ENCODE results near the gene HS3ST4. TPM values are rescaled to one million over a fixed set of nuclear protein-coding genes. Genes with fewer than 3 reads are reported as not detected.

HS3ST4 gene
- total and polyA plus RNA-seq, 10 of the 15 experiments (the other 5 are each of a cell fraction or from before 2014, with no cell fraction given), result 0.05 TPM; not detected in 9

GRCh38 chr16:25835126-25835525, 143.4 kb downstream of the HS3ST4 start:
- RAD21 ChIA-PET (ENCODE audit: unreplicated experiment), result no interaction called here
- DNase-seq (ENCODE audit: low read depth, low spot score), result no peak
- H2AFZ ChIP-seq (ENCODE audit: control insufficient read depth, low read depth, low read length), result no peak overlapping the region
- no peak for TF ChIP-seq SUZ12 (IDR thresholded peaks at IDR 0.05; ENCODE audit: unreplicated experiment)
- TF ChIP-seq EGR1 (IDR thresholded peaks at IDR 0.05; ENCODE audit: borderline replicate concordance in 1 of 2, low read depth in 2 of 2, low read length in 2 of 2), result no peak
- no peak for TF ChIP-seq EP300 (IDR thresholded peaks at IDR 0.05; ENCODE audit: borderline replicate concordance in 1 of 2, control insufficient read depth in 1 of 2, low read depth in 2 of 2, low read length in 2 of 2)
- no peak for TF ChIP-seq BCL11A (IDR thresholded peaks at IDR 0.05; ENCODE audit: low read depth, low read length)
- TF ChIP-seq, protein P1, sequence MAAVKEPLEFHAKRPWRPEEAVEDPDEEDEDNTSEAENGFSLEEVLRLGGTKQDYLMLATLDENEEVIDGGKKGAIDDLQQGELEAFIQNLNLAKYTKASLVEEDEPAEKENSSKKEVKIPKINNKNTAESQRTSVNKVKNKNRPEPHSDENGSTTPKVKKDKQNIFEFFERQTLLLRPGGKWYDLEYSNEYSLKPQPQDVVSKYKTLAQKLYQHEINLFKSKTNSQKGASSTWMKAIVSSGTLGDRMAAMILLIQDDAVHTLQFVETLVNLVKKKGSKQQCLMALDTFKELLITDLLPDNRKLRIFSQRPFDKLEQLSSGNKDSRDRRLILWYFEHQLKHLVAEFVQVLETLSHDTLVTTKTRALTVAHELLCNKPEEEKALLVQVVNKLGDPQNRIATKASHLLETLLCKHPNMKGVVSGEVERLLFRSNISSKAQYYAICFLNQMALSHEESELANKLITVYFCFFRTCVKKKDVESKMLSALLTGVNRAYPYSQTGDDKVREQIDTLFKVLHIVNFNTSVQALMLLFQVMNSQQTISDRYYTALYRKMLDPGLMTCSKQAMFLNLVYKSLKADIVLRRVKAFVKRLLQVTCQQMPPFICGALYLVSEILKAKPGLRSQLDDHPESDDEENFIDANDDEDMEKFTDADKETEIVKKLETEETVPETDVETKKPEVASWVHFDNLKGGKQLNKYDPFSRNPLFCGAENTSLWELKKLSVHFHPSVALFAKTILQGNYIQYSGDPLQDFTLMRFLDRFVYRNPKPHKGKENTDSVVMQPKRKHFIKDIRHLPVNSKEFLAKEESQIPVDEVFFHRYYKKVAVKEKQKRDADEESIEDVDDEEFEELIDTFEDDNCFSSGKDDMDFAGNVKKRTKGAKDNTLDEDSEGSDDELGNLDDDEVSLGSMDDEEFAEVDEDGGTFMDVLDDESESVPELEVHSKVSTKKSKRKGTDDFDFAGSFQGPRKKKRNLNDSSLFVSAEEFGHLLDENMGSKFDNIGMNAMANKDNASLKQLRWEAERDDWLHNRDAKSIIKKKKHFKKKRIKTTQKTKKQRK (IDR thresholded peaks at IDR 0.05; ENCODE audit: low read depth, low read length), result no peak
- TF ChIP-seq, protein P2, sequence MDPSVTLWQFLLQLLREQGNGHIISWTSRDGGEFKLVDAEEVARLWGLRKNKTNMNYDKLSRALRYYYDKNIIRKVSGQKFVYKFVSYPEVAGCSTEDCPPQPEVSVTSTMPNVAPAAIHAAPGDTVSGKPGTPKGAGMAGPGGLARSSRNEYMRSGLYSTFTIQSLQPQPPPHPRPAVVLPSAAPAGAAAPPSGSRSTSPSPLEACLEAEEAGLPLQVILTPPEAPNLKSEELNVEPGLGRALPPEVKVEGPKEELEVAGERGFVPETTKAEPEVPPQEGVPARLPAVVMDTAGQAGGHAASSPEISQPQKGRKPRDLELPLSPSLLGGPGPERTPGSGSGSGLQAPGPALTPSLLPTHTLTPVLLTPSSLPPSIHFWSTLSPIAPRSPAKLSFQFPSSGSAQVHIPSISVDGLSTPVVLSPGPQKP (IDR thresholded peaks at IDR 0.05; ENCODE audit: low read depth, low read length), result no peak
- TF ChIP-seq NR2C1 (IDR thresholded peaks at IDR 0.05), result no peak
- TF ChIP-seq DPF2 (IDR thresholded peaks at IDR 0.05), result no peak
- no peak for TF ChIP-seq PML (IDR thresholded peaks at IDR 0.05; ENCODE audit: low read length)
- no peak for TF ChIP-seq SP1 (IDR thresholded peaks at IDR 0.05; ENCODE audit: low read depth, low read length)
- TF ChIP-seq CBFB (IDR thresholded peaks at IDR 0.05; ENCODE audit: low read depth), result no peak
- TF ChIP-seq RB1 (IDR thresholded peaks at IDR 0.05; ENCODE audit: borderline replicate concordance), result no peak
- no peak for TF ChIP-seq CHD1 (IDR thresholded peaks at IDR 0.05; ENCODE audit: low read depth, low read length)
- TF ChIP-seq, protein P3, sequence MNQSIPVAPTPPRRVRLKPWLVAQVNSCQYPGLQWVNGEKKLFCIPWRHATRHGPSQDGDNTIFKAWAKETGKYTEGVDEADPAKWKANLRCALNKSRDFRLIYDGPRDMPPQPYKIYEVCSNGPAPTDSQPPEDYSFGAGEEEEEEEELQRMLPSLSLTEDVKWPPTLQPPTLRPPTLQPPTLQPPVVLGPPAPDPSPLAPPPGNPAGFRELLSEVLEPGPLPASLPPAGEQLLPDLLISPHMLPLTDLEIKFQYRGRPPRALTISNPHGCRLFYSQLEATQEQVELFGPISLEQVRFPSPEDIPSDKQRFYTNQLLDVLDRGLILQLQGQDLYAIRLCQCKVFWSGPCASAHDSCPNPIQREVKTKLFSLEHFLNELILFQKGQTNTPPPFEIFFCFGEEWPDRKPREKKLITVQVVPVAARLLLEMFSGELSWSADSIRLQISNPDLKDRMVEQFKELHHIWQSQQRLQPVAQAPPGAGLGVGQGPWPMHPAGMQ (IDR thresholded peaks at IDR 0.05; ENCODE audit: borderline replicate concordance), result no peak
- POLR2A ChIA-PET, result no interaction called here
- no peak for ATAC-seq
- BruUV-seq (replicated peaks), result no TSS peak
- SMC1A ChIA-PET (ENCODE audit: uncharacterized antibody, unreplicated experiment), result no interaction called here
- H3K79me2 ChIP-seq (ENCODE audit: control insufficient read depth, insufficient read depth, low read length), result no peaks in the 10 kb centered on the region
- CTCF ChIA-PET, result no interaction called here
- no peak overlapping the region for H3K9ac ChIP-seq (ENCODE audit: control insufficient read depth, insufficient read depth, low read length)
- H3K27me3 ChIP-seq (replicated peaks in 1 of 2; ENCODE audit: control insufficient read depth in 2 of 2, insufficient read depth in 2 of 2, low read length in 1 of 2), result no peaks in the 10 kb centered on the region
- 0% methylated on average over 2 of the region's 2 CpGs for WGBS (ENCODE audit: insufficient coverage, insufficient replicate concordance, low lambda C conversion rate, missing lambda C conversion rate)
- in situ Hi-C loops (cut with MboI) (loop anchor here (5.0 to 25.0 kb wide), 3 partner anchors 1277 to 1620 kb away; no protein-coding TSS in a partner anchor), intact Hi-C loops (cut with micrococcal nuclease; ENCODE audit: unreplicated experiment) (loop anchor here (5.0 kb wide), 5 partner anchors 617 to 1622 kb away; no protein-coding TSS in a partner anchor)
- H3K36me3 ChIP-seq (ENCODE audit: control insufficient read depth in 2 of 2, insufficient read depth in 2 of 2, low read length in 1 of 2), result no peaks in the 10 kb centered on the region
- no peak for FAIRE-seq
- no peaks in the 10 kb centered on the region for H3K9me3 ChIP-seq (replicated peaks; ENCODE audit: control insufficient read depth, insufficient read depth, low read length)
- H3K4me2 ChIP-seq (ENCODE audit: control insufficient read depth, insufficient read depth), result no peak overlapping the region
- H4K20me1 ChIP-seq (ENCODE audit: control insufficient read depth, insufficient read depth), result no peaks in the 10 kb centered on the region
- H3K4me1 ChIP-seq (ENCODE audit: control insufficient read depth, insufficient read depth, low read length), result no peaks in the 10 kb centered on the region
- no peak overlapping the region for H3K27ac ChIP-seq (ENCODE audit: control insufficient read depth, insufficient read depth)
- no peak overlapping the region for H3K4me3 ChIP-seq

Data from GM12878 (cell line).